HL-60 (cell line): Measurements from ENCODE around the gene CTNNAL1.

Source experiments
- POLR2AphosphoS5 ChIP-seq: IDR thresholded peaks from 2 replicates; pipeline ENCODE4 v1.6.1; 2012; ENCODE audit warnings: low read depth
- TF ChIP-seq, protein P1 (sequence below): IDR thresholded peaks from one replicate; pipeline ENCODE4 v1.5.1; 2011; ENCODE audit warnings: low read length, control low read depth, inconsistent platforms; ENCODE audit not compliant: insufficient read depth

- TF ChIP-seq, protein P1, sequence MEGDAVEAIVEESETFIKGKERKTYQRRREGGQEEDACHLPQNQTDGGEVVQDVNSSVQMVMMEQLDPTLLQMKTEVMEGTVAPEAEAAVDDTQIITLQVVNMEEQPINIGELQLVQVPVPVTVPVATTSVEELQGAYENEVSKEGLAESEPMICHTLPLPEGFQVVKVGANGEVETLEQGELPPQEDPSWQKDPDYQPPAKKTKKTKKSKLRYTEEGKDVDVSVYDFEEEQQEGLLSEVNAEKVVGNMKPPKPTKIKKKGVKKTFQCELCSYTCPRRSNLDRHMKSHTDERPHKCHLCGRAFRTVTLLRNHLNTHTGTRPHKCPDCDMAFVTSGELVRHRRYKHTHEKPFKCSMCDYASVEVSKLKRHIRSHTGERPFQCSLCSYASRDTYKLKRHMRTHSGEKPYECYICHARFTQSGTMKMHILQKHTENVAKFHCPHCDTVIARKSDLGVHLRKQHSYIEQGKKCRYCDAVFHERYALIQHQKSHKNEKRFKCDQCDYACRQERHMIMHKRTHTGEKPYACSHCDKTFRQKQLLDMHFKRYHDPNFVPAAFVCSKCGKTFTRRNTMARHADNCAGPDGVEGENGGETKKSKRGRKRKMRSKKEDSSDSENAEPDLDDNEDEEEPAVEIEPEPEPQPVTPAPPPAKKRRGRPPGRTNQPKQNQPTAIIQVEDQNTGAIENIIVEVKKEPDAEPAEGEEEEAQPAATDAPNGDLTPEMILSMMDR: no peak
- no peak for TF ChIP-seq POLR2AphosphoS5
These were observed 1.4 kb upstream of the CTNNAL1 start for GRCh38 chr9:109014608-109015280.
